A673 (cell line): Measurements from ENCODE around the gene PPP4R2. TPM values are rescaled to one million over a fixed set of nuclear protein-coding genes. Genes with fewer than 3 reads are reported as not detected.

Source experiments
- BruUV-seq: library from RNA; stranded (reverse); fragments of 400-500 nt; replicated peaks from 2 replicates; lab custom pipeline; 2021; lab: Mats Ljungman, UMichigan
- CTCF ChIA-PET: fragments of 300-600 bp; sonication (Branson Sonifier 250); formaldehyde crosslinking; loops from one replicate; lab custom pipeline; 2022; ENCODE audit warnings: antibody characterized with exemption; lab: Charles Lee
- POLR2A ChIA-PET: fragments of 300-600 bp; sonication (Branson Sonifier 250); formaldehyde crosslinking; loops from one replicate; lab custom pipeline; 2022; ENCODE audit warnings: antibody characterized with exemption; ENCODE audit not compliant: low non-redundant PET; lab: Charles Lee
- DNase-seq: peaks from one replicate; pipeline ENCODE4 v3.0.0-alpha.2; 2015; ENCODE audit warnings: low spot score
- H3K27ac ChIP-seq: fragments of 200-600 bp; sonication (generic); 2 replicates; pipeline ENCODE4 v1.5.1; 2016; ENCODE audit warnings: mixed run types, low read depth, mild to moderate bottlenecking, mixed read lengths, antibody characterized with exemption, low read length; ENCODE audit not compliant: poor library complexity, severe bottlenecking
- H3K27me3 ChIP-seq: fragments of 200-600 bp; sonication (generic); replicated peaks from 2 replicates; pipeline ENCODE4 v1.6.1; 2017; ENCODE audit warnings: mixed run types, low read depth, mild to moderate bottlenecking, mixed read lengths, antibody characterized with exemption, low read length; ENCODE audit not compliant: insufficient read depth, poor library complexity
- H3K36me3 ChIP-seq: fragments of 200-600 bp; sonication (generic); 2 replicates; pipeline ENCODE4 v1.6.1; 2016; ENCODE audit warnings: mixed run types, mild to moderate bottlenecking, mixed read lengths, antibody characterized with exemption, low read length; ENCODE audit not compliant: insufficient read depth, poor library complexity, severe bottlenecking
- H3K4me1 ChIP-seq: fragments of 200-600 bp; sonication (generic); 2 replicates; pipeline ENCODE4 v1.6.1; 2017; ENCODE audit warnings: mixed run types, mild to moderate bottlenecking, mixed read lengths, antibody characterized with exemption, low read length; ENCODE audit not compliant: insufficient read depth, poor library complexity, severe bottlenecking
- H3K4me3 ChIP-seq: fragments of 200-600 bp; sonication (generic); 2 replicates; pipeline ENCODE4 v1.5.1; 2016; ENCODE audit warnings: low read depth, mixed run types, mild to moderate bottlenecking, mixed read lengths, low read length; ENCODE audit not compliant: poor library complexity, severe bottlenecking
- H3K9me3 ChIP-seq: fragments of 200-600 bp; sonication (generic); 2 replicates; pipeline ENCODE4 v1.6.1; 2016; ENCODE audit warnings: mixed run types, low read depth, mild to moderate bottlenecking, mixed read lengths, antibody characterized with exemption, low read length; ENCODE audit not compliant: poor library complexity, severe bottlenecking
- CTCF ChIP-seq: fragments of 300-800, 200-600 bp; sonication (generic); conservative IDR thresholded peaks from 2 replicates; pipeline ENCODE4 v1.5.1; 2017; ENCODE audit warnings: low read depth, mild to moderate bottlenecking, antibody characterized with exemption, low read length, moderate library complexity, mixed read lengths
- EZH2 ChIP-seq: fragments of 200-600 bp; sonication (generic); IDR thresholded peaks from 2 replicates; pipeline ENCODE4 v1.6.1; 2017; ENCODE audit warnings: borderline replicate concordance, low read depth, mild to moderate bottlenecking, mixed read lengths, antibody characterized with exemption, low read length; ENCODE audit not compliant: poor library complexity, severe bottlenecking
- intact Hi-C: fragments of 100-400 bp; cut with micrococcal nuclease; formaldehyde crosslinking; loops from one replicate; pipeline ENCODE4 v1.10.0; 2022; ENCODE audit not compliant: unreplicated experiment
- total RNA-seq: library from RNA; stranded (reverse); gene quantifications from 2 replicates; pipeline ENCODE4 v1.2.3, GENCODE V29; 2021

The PPP4R2 gene
- total RNA-seq, 1 experiment from 2014 or later = 41.4 TPM

DNA sequence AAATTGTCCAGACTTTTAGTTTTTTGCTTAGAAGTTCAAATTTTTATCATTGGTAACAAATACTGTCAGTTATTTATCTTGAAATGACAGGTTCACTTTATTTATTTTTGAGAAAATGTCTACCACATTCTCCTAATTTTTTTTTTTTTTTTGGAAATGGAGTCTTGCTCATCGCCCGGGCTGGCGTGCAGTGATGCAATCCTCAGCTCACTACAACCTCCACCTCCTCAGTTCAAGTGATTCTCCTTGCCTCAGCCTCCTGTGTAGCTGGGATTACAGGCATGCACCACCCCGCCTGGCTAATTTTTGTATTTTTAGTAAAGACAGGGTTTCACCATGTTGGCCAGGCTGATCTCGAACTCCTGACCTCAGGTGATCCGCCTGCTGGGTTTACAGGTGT, 48.8 kb downstream of the PPP4R2 start:
- BruUV-seq = no TSS peak
- Histone ChIP-seq H3K27me3 (no peaks in the 10 kb centered on the region), H3K4me3 (no peak overlapping the region), H3K9me3 (no peaks in the 10 kb centered on the region), H3K27ac (no peak overlapping the region), H3K4me1 (peaks cover 6% of the 10 kb centered on the region), H3K36me3 (no peaks in the 10 kb centered on the region)
- ChIA-PET CTCF (no interaction called here), POLR2A (no interaction called here)
- TF ChIP-seq EZH2 = no peak
- TF ChIP-seq CTCF = no peak
- DNase-seq = no peak
- intact Hi-C loops = loop anchor here (5.0 kb wide), 1 partner anchor 48 kb away; the partner anchor contains the start of gene PPP4R2

DNA sequence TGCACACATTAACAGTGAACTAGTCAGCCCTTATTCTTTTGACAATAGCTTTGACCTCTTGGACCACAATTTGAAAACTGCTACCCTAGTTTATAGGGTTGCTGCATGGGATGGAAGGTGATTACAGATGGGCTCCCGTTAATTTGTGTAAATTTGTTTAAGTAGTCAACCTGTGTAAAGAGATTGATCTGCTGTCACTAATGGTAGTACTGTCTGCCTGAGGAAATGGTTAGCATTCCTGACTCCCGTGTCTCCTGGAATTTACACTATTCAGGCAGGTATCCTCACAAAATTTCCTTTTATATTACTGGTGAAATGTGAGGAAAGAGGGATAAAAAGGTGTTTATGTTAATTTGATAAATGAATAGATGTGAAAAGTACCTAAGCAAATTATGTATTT, 49.6 kb downstream of the PPP4R2 start:
- TF ChIP-seq CTCF (no peak), EZH2 (no peak)
- Histone ChIP-seq H3K4me1 (peaks cover 3% of the 10 kb centered on the region), H3K36me3 (no peaks in the 10 kb centered on the region), H3K4me3 (no peak overlapping the region), H3K27me3 (no peaks in the 10 kb centered on the region), H3K9me3 (no peaks in the 10 kb centered on the region), H3K27ac (no peak overlapping the region)
- ChIA-PET POLR2A (no interaction called here), CTCF (no interaction called here)
- intact Hi-C loops = loop anchor here (5.0 kb wide), 1 partner anchor 49 kb away; the partner anchor contains the start of gene PPP4R2
- BruUV-seq = no TSS peak
- DNase-seq = no peak

GRCh38 chr3:73049319-73049718, 52.7 kb downstream of the PPP4R2 start:
- POLR2A ChIA-PET = no interaction called here

More at GRCh38 chr3:73049319-73049718, 52.7 kb downstream of the PPP4R2 start:
- Histone ChIP-seq H3K9me3 (no peaks in the 10 kb centered on the region), H3K4me1 (peaks cover 13% of the 10 kb centered on the region), H3K27me3 (no peaks in the 10 kb centered on the region), H3K36me3 (no peaks in the 10 kb centered on the region), H3K4me3 (no peak overlapping the region), H3K27ac (no peak overlapping the region)
- TF ChIP-seq EZH2 (no peak), CTCF (no peak)
- intact Hi-C loops = loop anchor here (5.0 kb wide), 1 partner anchor 52 kb away; the partner anchor contains the start of gene PPP4R2
- DNase-seq = no peak
- no TSS peak for BruUV-seq
- CTCF ChIA-PET = no interaction called here
